Fibroblast of skin of left biceps (primary cell): ENCODE data around the gene TTC34.
"Not testable (repeated sequence)": the region's sequence is repeated elsewhere in the genome, so short reads cannot be mapped to it uniquely, and the experiment has no call there.

ENCODE experiments used
- DNase-seq, 2 experiments: peaks; one replicate each; pipeline ENCODE4 v3.0.0-alpha.2; 2013; ENCODE audit warnings: low read depth in 2 of 2

The TTC34 gene

DNA sequence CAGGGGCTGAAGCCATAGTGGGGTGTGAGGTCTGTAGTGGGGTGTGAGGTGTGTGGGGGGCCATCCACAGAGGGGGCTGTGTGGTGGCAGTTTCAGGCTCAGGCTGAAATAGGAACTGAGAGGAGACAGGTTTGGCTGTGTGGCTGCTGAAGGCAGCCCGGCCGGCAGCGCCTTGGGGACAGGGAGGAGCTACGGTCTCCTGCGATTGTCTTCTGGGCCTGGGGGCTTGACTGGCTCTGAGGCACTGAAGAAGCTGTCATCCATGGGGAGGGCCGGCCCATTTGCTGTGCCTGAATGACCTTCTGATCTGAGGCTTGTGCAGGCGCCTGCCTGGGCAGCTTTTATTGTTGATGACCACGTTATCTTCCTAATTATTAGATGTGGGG lies 10.0 kb upstream of the TTC34 start:
- no peak for DNase-seq

DNA sequence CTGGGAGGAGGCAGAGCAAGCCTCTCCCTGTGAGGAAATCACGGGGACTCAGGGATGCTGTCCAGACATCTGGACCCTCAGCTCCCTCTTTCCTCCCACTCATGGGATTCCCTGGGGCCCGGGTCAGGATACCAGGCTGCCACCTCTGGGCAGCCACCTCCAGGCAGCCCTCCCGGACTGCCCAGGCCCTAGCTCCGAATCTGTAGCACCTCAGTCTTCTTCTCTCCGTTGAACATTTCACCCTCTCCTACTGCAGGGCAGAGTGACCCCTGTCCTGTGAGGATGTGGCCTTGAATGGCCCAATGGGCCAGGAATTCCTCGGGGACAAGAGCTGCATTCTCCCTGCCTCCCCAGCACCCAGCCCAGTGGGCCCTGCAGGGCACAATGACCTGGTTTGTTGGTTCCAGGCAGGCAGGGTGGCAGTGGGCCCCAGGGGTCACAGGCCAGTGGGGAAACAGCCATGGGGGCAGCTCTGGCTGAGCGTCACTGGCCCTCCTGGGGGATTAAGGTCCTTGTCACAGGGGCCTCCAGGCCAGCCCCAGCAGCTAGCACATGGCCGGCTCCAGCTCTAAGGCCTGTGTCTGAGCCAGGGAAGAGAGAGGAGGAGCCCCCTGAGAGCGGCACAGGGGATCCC lies 9.5 kb upstream of the TTC34 start:
- no peak for DNase-seq

- no peak for DNase-seq
Measured at GRCh38 chr1:2810281-2810680, 8.8 kb upstream of the TTC34 start.

DNA sequence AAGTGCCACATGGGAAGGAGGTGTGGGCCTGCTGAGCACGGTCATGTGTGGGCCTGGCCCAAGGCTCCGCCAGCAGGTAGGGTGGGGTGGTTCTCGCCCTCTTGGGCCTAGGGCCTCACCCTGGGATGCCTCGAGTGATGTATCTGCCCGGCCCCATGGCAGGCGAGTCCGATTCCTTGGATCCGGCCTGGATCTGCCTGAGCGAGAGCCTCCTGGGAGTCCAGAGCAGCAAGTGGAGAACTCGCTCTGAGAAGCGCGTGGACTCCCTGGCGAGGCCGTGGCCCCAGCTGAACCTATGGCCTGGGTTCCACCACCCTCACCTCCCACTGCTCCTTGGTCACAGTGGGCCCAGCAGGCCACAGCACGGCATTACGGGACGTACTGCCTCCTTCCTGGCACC lies 8.2 kb upstream of the TTC34 start:
- DNase-seq, result no peak

GRCh38 chr1:2808831-2809605 lies 7.5 kb upstream of the TTC34 start:
- DNase-seq, result no peak

DNA sequence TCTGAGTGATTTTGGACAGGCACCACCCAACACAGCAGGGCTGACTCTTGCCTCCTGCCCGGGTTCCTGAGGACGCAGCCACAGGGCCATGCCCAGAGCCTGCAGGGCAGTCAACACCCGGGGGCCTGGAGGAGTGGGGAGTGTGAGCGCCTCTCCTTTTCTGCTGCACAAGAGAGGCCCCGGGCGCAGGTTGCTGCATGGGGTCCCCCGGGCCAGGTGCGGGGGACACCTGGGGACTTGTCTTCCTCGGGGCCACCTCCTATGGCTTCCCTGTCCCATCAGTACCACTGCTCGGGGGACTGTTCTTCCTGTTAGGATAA lies 6.9 kb upstream of the TTC34 start:
- DNase-seq, result no peak

DNA sequence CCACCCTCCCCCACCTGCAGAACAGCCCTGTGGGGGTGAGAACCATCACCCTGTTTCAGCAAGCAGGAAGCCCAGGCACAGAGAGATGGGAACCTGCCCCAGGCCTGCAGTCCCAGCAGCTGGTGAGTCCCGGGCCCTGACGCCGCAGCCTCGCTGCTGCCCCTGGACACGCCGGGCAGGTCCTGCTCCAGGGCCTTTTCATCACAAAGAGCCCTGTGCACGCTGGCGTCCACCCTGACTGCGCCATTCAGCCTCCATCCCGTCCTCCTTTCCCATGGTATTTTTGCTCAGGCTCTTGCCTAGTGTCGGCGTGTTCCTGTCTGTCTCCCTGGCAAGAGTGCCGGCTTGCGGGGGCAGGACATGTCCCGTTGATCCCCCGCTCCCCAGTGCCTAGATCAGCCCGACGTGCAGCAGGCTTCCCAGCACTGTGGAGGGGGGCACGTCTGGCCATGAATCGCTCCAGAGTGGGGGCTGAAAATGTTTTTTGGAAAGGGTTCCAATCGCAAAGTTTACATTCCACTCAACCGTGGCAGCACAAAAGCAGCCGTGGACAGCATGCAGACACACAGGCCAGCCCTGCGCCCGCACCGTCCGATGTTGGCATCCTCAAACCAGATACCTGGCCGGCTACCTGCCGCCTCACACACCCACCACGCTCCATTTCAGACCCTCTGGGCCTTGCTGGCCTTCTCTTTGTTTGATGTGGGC lies 6.3 kb upstream of the TTC34 start:
- DNase-seq, result no peak

- DNase-seq, result no peak
Measured at GRCh38 chr1:2807036-2807435, 5.5 kb upstream of the TTC34 start.

DNA sequence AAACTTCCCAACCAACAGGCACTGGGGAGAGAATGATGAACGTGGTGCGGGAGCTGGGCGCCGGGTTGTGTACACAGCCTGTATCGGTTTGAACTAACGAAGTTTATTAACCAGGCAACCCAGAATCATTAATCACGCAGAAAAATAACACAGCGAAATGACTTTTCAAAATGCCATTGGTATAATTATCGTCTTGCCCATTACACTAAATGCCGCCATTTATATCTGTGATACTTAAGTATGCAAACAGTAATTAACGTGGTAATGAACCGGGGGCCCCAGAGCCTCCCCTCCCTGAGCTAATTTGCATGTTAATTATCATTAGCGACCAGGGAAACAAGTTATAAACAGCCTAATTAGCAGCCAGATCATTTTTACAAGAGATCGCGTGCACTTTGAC lies 5.1 kb upstream of the TTC34 start:
- no peak for DNase-seq

DNA sequence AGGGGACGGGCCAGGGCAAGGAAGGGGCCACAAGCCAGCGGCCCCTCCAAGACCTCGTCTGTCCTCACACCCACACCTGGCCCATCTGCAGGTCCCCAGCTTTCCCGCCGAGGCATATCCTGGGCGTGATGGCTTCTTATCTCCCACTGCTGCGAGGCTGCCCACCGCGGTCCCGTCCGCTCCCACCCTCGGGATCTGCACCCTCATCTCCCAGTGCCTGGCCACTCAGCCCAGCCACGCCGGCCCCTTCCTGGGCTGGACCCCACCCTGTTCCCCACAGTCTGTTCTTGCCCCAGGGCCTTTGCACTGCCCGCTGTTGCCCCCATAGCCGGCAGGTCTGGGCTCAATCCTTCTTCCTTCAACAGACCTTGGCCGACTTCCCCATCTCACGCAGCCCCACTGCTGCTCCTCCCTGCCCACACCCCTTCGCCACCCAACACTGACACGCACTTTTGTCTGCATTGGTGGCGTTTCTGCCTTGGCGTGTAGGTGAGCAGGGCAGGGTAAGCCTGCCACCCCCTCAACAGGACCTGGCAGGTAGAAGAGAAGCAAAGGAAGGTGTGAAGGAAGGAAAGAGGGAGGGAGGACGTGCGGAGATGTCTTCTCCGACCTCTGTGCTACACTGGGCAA lies 4.4 kb upstream of the TTC34 start:
- DNase-seq, result no peak

GRCh38 chr1:2804628-2805351 lies 3.3 kb upstream of the TTC34 start:
- DNase-seq, result no peak

GRCh38 chr1:2803931-2804627 lies 2.6 kb upstream of the TTC34 start:
- no peak for DNase-seq

DNA sequence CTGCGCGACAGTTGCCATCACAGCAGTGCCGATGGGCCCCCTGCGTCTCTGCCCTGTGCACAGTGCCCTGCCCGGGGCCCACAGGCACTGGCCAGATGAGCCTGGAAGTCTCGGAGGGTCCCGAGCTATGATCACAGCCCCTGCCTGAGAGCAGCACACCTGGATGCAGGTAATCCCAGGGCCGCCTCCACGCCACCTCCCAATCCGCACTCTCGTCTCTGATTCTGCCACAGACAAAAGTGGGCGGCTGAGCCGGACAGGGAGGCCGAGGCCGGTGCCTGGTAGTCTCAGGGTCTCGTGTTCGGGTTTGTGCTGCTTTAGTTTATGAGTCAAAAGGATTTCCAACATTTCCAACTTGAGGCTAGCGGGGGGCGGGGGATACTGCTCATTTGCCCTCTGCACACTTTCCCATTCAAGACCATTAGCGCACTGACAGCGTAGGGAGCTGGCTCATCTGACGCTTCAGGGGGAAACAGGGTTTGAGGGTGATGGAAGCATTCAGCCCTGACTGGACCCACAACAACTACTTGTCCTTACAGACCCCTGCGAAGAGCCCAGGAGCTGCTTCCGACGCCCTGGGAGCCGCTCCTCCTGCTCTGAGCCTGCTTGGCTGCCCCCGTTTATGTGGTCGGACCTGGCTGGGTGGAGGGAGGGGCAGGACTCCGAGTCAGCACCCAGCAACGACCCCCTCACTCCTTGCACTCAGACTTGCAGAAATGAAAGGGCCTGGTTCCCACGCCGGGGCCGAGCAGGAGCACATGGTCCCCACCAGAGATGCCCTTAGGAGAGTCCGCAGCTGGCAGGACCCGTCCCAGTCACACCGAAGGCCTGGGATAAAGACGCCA lies 1.8 kb upstream of the TTC34 start:
- DNase-seq, result no peak

GRCh38 chr1:2802421-2802961 lies 998 bp upstream of the TTC34 start:
- no peak for DNase-seq

DNA sequence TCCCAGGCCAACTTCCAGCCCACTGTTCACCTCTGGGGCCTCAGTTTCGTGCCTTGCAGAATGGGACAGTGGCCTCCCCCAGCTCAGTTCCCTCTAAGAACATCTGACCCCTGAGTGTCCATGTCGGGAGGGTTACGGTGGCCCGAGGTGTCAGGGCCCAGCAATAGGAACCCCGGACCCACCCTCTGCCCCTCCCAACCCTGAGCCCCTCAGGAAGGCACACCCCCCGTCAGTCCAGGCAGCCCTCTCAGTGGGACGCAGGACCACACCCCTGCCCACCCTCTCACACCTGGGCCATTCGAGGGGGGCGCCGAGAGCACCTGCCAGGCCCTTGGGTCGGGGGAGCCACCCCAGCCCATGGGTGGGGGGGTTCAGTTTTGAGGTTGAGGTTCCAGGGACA lies 447 bp downstream of the TTC34 start:
- DNase-seq, result no peak

GRCh38 chr1:2800664-2801045 lies 838 bp downstream of the TTC34 start:
- no peak for DNase-seq

DNA sequence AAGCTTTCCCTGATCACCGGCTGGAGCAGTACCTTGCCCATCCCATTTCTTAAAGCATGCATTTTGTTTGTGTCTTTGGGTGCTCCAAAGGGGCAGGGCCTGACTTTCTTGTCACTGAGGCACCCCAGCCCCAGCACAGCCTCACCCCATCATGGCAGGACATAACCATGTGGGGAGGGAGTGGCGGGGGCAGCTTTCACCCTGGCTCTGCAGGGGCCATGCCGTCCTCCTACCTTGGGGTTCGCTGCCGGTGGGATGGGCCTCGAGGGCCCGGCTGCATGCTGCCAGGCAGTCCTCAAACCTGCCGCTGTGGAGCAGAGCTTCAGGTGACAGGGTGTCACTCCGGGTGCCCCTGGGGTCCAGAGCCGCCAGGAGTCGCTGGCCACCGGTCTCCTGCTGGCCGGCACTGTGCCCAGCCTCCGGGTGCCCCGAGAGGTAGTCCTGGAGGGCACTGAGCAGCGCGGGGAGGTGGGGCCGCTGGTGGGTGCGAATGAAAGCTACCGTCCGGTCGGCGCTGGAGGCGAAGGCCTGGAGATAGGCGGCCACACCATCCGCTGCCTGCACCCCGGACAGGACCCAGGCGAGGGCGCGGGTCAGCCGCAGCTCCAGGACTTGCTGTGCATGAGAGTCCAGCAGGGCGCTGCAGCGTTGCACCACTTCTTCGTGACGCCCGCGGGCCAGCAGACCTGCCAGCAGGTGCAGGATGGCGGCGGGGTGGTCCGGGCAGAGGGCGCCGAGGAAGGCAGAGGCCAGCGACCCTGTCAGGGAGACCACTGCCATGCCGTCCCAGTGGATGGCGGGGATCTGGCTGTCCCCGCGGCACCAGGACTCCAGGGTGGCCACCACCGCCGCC lies 1.5 kb downstream of the TTC34 start:
- DNase-seq, result no peak

DNA sequence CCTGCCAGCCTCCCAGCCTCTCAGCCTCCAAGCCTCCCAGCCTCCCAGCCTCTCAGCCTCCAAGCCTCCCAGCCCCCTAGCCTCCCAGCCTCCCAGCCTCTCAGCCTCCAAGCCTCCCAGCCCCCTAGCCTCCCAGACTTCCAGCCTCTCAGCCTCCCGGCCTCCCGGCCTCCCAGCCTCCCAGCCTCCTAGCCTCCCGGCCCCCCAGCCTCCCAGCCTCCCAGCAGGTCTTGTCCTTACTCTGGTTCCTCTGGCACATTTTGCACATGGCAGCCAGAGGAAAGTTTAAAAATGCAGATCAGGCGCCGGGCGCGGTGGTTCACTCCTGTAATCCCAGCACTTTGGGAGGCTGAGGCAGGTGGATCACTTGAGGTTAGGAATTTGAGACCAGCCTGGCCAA lies 2.5 kb downstream of the TTC34 start:
- DNase-seq, result not testable (repeated sequence)

DNA sequence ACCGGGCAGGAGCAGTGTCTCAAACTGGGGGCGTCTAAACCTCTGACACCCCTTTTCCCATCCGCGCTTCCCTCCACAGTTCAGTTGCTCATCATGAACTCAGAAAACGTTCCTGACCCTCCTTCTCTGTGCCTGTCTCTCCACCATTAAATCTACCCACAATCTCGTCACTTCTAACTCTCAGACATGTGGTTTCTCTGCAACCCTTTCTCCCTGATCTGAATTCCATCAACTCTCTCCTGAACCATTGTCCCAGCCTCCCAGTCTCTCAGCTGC lies 3.8 kb downstream of the TTC34 start:
- DNase-seq, result no peak
